ENCODE measurements around the gene COL11A2.

COL11A2 gene

GRCh38 chr6:33114406-33114805, 77.9 kb downstream of the COL11A2 start:
- DNase-seq: no peak

DNA sequence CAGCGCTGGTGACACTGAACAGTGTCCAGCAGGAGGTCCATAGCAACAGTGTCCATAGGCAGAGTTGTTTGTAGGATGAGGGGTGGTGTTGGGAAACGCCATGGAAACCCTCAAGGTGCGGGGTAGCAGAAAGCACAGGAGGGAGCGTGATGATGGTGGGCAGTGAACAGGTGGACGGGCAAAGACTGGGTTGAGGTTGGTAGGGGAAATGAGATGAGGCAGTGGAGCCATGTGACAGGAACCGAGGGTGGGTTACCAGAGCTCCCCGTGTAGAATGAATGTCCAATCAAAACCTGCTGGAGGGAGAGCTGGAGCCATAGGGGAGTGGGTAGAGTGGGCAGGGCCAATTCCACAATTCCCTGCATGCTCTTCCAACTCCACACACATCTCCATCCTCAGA, 78.5 kb downstream of the COL11A2 start:
- DNase-seq: no peak

All from NCI-H2107 (cell line).